A549 (cell line): ENCODE measurements around the gene GOLGA6C.
"Not testable (repeated sequence)": the region's sequence is repeated elsewhere in the genome, so short reads cannot be mapped to it uniquely, and the experiment has no call there.

ENCODE experiments used
- POLR2A ChIP-seq: IDR thresholded peaks from 2 replicates; pipeline ENCODE4 v1.6.1; 2012; ENCODE audit warnings: mild to moderate bottlenecking, low read length
- RFX5 ChIP-seq: fragments of 450-650 bp; IDR thresholded peaks from 2 replicates; pipeline ENCODE4 v1.7.1; 2014; ENCODE audit warnings: antibody characterized with exemption, mild to moderate bottlenecking, moderate library complexity
- SMC3 ChIP-seq: fragments of >200 bp; sonication (Bioruptor Twin); formaldehyde crosslinking; IDR thresholded peaks from 3 replicates; pipeline ENCODE4 v1.6.1; 2018; ENCODE audit warnings: inconsistent platforms

DNA sequence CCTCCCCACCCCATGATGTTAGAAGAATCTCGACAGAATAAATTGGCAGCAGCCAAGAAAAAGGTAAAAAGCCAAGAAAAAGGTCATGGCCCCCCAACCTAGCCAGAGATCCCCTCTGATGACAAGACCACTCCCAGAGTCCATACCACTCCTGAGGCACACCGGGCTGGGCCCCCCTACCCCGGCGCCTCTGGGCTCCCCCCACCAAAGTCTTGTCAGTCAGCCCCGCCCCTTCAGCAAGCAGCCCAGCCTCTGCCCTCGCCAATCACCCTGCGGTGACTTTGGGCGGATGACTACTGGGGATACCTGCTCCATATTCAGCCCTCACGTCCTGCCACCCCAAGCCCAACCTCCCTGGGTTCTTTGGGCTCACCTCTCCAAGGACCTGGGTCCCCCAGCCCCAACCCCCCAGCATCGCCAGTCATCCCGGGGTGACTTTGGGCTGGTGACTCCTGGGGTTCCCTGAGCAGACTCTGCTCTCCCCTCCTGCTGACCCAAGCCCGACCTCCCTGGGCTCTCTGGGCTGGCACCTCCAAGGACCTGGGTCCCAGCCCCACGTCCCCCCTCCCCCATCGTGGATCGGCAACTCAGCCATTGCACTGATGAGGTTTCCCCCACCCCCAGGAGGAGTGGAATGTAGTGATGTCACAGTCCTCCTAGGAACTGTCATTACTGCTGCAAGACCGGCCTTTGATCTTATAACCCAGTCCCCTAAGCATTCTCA lies 648 bp downstream of the GOLGA6C start:
- not testable (repeated sequence) for TF ChIP-seq POLR2A, SMC3, RFX5
